Keratinocyte (primary cell): Measurements from ENCODE around the gene EPHB6. TPM values are rescaled to one million over a fixed set of nuclear protein-coding genes. Genes with fewer than 3 reads are reported as not detected.

Experiments
- DNase-seq: peaks from one replicate; pipeline ENCODE4 v3.0.0-alpha.2; 2011; ENCODE audit warnings: low read depth, missing footprints, low spot score
- FAIRE-seq: peaks from 2 replicates; lab custom pipeline; 2011; peaks lifted over from hg19 to GRCh38; lab: Jason Lieb, UNC
- H2AFZ ChIP-seq: 2 replicates; pipeline ENCODE4 v1.6.0; 2012; ENCODE audit warnings: low read length, control low read depth, inconsistent platforms; ENCODE audit not compliant: control insufficient read depth
- H3K27ac ChIP-seq: 2 replicates; pipeline ENCODE4 v1.5.1; 2011; ENCODE audit warnings: low read length; ENCODE audit not compliant: control insufficient read depth, insufficient read depth
- H3K27me3 ChIP-seq: 3 replicates; pipeline ENCODE4 v1.6.0; 2011; ENCODE audit warnings: low read length; ENCODE audit not compliant: control insufficient read depth, insufficient read depth; ENCODE audit errors: extremely low read depth
- H3K36me3 ChIP-seq, 2 experiments: 2 replicates in 1 of 2; 3 replicates in 1 of 2; pipeline ENCODE4 v1.5.1; 2011; ENCODE audit warnings: low read length in 2 of 2, mild to moderate bottlenecking in 1 of 2; ENCODE audit not compliant: control insufficient read depth in 2 of 2, insufficient read depth in 2 of 2; ENCODE audit errors: extremely low read depth in 1 of 2
- H3K4me1 ChIP-seq: 3 replicates; pipeline ENCODE4 v1.5.1; 2011; ENCODE audit warnings: low read length; ENCODE audit not compliant: control insufficient read depth, insufficient read depth; ENCODE audit errors: extremely low read depth
- H3K4me2 ChIP-seq: 3 replicates; pipeline ENCODE4 v1.6.0; 2011; ENCODE audit warnings: low read depth, low read length; ENCODE audit not compliant: control insufficient read depth, insufficient read depth; ENCODE audit errors: extremely low read depth
- H3K4me3 ChIP-seq, 3 experiments: fragments of 200-600 bp in 1 of 3; sonication (generic) in 1 of 3; 2 replicates in 2 of 3; 3 replicates in 1 of 3; pipeline ENCODE4 v1.5.1; 2011 to 2016; ENCODE audit warnings: low read length in 3 of 3, mild to moderate bottlenecking in 3 of 3, control low read depth in 2 of 3, inconsistent platforms in 1 of 3, low read depth in 1 of 3, mixed read lengths in 1 of 3, mixed run types in 1 of 3, moderate library complexity in 1 of 3; ENCODE audit not compliant: control insufficient read depth in 2 of 3, insufficient read depth in 2 of 3; ENCODE audit errors: extremely low read depth in 1 of 3
- H3K79me2 ChIP-seq: 2 replicates; pipeline ENCODE4 v1.6.0; 2012; ENCODE audit warnings: low read length; ENCODE audit not compliant: control insufficient read depth, insufficient read depth
- H3K9ac ChIP-seq: 3 replicates; pipeline ENCODE4 v1.6.0; 2011; ENCODE audit warnings: low read length; ENCODE audit not compliant: control insufficient read depth, insufficient read depth; ENCODE audit errors: extremely low read depth
- H3K9me1 ChIP-seq: 3 replicates; pipeline ENCODE4 v1.6.0; 2011; ENCODE audit warnings: low read length; ENCODE audit not compliant: control insufficient read depth, insufficient read depth; ENCODE audit errors: extremely low read depth
- H3K9me3 ChIP-seq: 2 replicates; pipeline ENCODE4 v1.5.1; 2012; ENCODE audit warnings: low read depth, low read length; ENCODE audit not compliant: control insufficient read depth
- H4K20me1 ChIP-seq: 3 replicates; pipeline ENCODE4 v1.6.0; 2011; ENCODE audit warnings: low read length; ENCODE audit not compliant: control insufficient read depth, insufficient read depth; ENCODE audit errors: extremely low read depth
- CTCF ChIP-seq, 3 experiments: IDR thresholded peaks in 1 of 3; conservative IDR thresholded peaks in 1 of 3; optimal IDR thresholded peaks in 1 of 3; 2 replicates in 2 of 3; 3 replicates in 1 of 3; pipeline versions ENCODE3 to v1.5.1; 2011; ENCODE audit warnings: low read length in 3 of 3, mild to moderate bottlenecking in 3 of 3, moderate library complexity in 2 of 3, control low read depth in 1 of 3, inconsistent platforms in 1 of 3; ENCODE audit not compliant: insufficient read depth in 2 of 3; ENCODE audit errors: extremely low read depth in 1 of 3
- EZH2 ChIP-seq: IDR thresholded peaks from one replicate; pipeline ENCODE4 v1.6.1; 2012; ENCODE audit warnings: inconsistent platforms, mild to moderate bottlenecking, low read length, moderate library complexity
- dilution Hi-C: fragments of 300-500 bp; cut with MboI; formaldehyde crosslinking; loops from one replicate; pipeline ENCODE4 v1.7.0; 2020; ENCODE audit warnings: low sequenced_read_pairs; ENCODE audit not compliant: extremely low pct_ligation_motif_present
- polyA plus RNA-seq, 5 experiments: library from polyadenylated mRNA; depleted of rRNA in 3 of 5; stranded (reverse) in 3 of 5; stranded (forward) in 1 of 5; unstranded in 1 of 5; fragments of >200 nt; gene quantifications; 1 replicate in 1 of 5; 2 replicates in 3 of 5; 3 replicates in 1 of 5; pipeline versions ENCODE4 v1.2.1 to v1.2.3, GENCODE V29; 2011 to 2012; ENCODE audit warnings: missing spikeins in 2 of 5, low read depth in 1 of 5, low replicate concordance in 1 of 5

The EPHB6 gene
- polyA plus RNA-seq, 1 donor (not counting 4 experiments of a cell fraction or from before 2014, with no cell fraction given) = 1.9 TPM

GRCh38 chr7:142917447-142917846, 62.6 kb downstream of the EPHB6 start:
- Histone ChIP-seq H4K20me1 (no peaks in the 10 kb centered on the region), H2AFZ (no peak overlapping the region), H3K79me2 (no peaks in the 10 kb centered on the region), H3K9me3 (no peaks in the 10 kb centered on the region), H3K9ac (no peak overlapping the region), H3K4me1 (no peaks in the 10 kb centered on the region), H3K4me3 (no peak overlapping the region), H3K27ac (no peak overlapping the region), H3K4me2 (no peak overlapping the region), H3K9me1 (no peaks in the 10 kb centered on the region), H3K36me3 (no peaks in the 10 kb centered on the region), H3K27me3 (no peaks in the 10 kb centered on the region)
- dilution Hi-C loops = no loop called here
- DNase-seq (no peak), FAIRE-seq (no peak)
- no peak for TF ChIP-seq EZH2
- TF ChIP-seq CTCF (optimal IDR thresholded peaks at IDR 0.05 in 1 of 3, IDR thresholded peaks at IDR 0.05 in 1 of 3, conservative IDR thresholded peaks at IDR 0.05 in 1 of 3; ENCODE audit: extremely low read depth in 1 of 3, insufficient read depth in 2 of 3, low read length in 3 of 3) = no peak

- H2AFZ ChIP-seq = no peak overlapping the region
- FAIRE-seq = no peak
- no peaks in the 10 kb centered on the region for H3K36me3 ChIP-seq
- H3K4me3 ChIP-seq = no peak overlapping the region
- TF ChIP-seq EZH2 (no peak), CTCF (optimal IDR thresholded peaks at IDR 0.05 in 1 of 3, IDR thresholded peaks at IDR 0.05 in 1 of 3, conservative IDR thresholded peaks at IDR 0.05 in 1 of 3; ENCODE audit: extremely low read depth in 1 of 3, insufficient read depth in 2 of 3, low read length in 3 of 3) (no peak)
- H3K9me1 ChIP-seq = no peaks in the 10 kb centered on the region
- H3K4me1 ChIP-seq = no peaks in the 10 kb centered on the region
- H3K27me3 ChIP-seq = no peaks in the 10 kb centered on the region
- H4K20me1 ChIP-seq = no peaks in the 10 kb centered on the region
- no peak overlapping the region for H3K27ac ChIP-seq
- DNase-seq = no peak
- H3K9me3 ChIP-seq = no peaks in the 10 kb centered on the region
- dilution Hi-C loops = no loop called here
- no peaks in the 10 kb centered on the region for H3K79me2 ChIP-seq
- H3K9ac ChIP-seq = no peak overlapping the region
- no peak overlapping the region for H3K4me2 ChIP-seq
Observed at GRCh38 chr7:142918901-142919300, 64.0 kb downstream of the EPHB6 start.
